Stimulated activated CD8-positive, alpha-beta memory T cell treated with anti-CD3 and anti-CD28 coated beads, Interleukin-15, amount 100 ng/mL, for 1 hour (primary cell): Measurements from ENCODE around the gene ADCY5.
"Not testable (repeated sequence)": the region's sequence is repeated elsewhere in the genome, so short reads cannot be mapped to it uniquely, and the experiment has no call there.

Experiments
- DNase-seq: peaks from one replicate; pipeline ENCODE4 v3.0.0-alpha.2; 2020; ENCODE audit warnings: low read depth

ADCY5 gene

DNA sequence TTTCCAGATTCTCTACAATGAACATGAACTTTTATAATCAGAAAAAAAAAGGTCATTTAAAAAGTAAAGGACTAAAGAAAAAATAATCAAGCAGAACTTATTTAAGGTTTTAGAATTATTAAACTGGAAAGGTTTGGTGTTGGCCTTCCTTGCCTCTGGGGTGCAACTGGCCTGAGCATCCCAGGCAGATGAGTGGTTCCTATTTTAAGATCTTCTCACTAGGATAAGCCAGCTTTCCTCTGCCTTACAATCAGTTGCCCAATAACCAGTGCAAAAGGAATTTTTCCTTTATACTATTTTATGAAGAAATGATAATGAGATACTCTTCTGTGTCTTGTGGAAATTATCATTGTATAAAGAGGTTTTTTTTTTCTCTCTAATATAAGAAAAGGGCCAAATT lies 190.5 kb downstream of the ADCY5 start:
- DNase-seq: no peak

- no peak for DNase-seq
Observed at GRCh38 chr3:123256256-123256655, 192.6 kb downstream of the ADCY5 start.

DNA sequence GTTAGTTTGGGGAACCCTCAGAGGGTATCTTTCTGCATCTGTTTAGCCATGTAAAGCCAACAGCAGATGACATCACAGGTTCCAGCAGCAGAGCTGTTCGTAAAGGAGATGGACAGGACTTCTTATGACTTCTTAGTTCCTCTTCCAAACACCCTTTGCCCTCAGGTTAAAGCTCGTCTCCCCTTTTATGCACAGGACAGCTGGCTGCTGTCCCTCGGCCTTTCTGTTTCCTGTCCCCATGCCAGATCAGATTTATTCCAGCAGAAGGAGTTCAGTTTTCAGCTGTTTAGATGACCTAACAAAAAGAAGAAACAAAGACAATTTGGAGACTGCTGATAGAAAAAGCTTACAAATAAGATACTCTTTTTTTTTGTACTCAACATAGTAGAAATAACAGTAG lies 202.0 kb downstream of the ADCY5 start:
- DNase-seq: no peak

DNA sequence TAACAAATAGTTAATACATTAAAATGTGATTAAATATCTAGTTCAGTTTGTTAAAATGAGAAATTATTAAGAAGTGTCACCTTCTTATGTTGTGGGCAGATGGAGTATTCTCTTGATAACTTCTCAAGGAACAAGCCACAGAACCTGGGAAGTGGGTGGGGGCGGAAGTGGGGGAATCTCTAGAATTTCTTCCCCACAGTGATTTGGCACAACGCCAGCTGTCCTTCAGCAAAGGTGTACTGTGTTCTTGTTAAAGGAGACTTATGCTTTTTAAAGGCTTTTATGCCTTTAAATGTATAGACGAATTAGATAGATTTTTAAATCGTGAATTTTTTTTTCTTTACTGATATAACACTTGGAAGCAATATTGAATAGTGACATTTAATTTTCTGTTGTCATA lies 204.8 kb downstream of the ADCY5 start:
- DNase-seq: no peak

GRCh38 chr3:123239756-123240155 lies 209.1 kb downstream of the ADCY5 start:
- DNase-seq: no peak

DNA sequence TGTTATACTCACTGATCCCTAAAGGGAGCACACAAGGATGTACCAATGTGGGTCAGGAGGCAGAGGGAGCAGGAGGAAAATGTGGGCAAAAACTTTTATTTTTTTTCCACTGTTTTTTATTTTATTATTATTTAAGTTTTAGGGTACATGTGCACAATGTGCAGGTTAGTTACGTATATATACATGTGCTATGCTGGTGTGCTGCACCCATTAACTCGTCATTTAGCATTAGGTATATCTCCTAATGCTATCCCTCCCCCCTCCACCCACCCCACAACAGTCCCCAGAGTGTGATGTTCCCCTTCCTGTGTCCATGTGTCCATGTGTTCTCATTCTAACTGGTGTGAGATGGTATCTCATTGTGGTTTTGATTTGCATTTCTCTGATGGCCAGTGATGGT lies 209.7 kb downstream of the ADCY5 start:
- not testable (repeated sequence) for DNase-seq

DNA sequence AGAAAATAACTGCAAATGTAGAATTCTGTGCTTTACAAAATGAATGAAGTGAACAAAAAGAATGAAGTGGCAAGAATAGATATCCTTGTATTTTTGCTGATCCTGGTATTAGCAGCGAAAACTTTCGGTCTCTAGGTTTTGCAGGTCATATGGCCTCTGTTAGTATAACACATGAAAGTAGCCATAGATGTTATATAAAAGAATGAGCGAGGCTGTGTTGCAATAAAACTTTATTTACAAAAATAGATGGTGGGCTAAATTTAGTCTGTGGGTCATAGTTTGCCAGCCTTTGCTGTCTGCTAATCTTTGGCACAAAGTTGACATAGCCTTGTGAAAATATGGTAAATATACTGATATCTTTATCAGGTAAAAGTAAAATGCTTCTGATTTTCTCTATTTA lies 212.0 kb downstream of the ADCY5 start:
- no peak for DNase-seq
